Ecto neural progenitor cell (in vitro differentiated cells): Measurements from ENCODE around the gene NCOA7.
"Not testable (repeated sequence)": the region's sequence is repeated elsewhere in the genome, so short reads cannot be mapped to it uniquely, and the experiment has no call there.

ENCODE experiments used
- DNase-seq: peaks from one replicate; pipeline ENCODE4 v3.0.0-alpha.2; 2018; ENCODE audit warnings: low spot score

Gene NCOA7

GRCh38 chr6:125945378-125946141 lies 154.8 kb downstream of the NCOA7 start:
- DNase-seq, result no peak

- no peak for DNase-seq
Measured at GRCh38 chr6:125947615-125948014, 156.9 kb downstream of the NCOA7 start.

- no peak for DNase-seq
Measured at GRCh38 chr6:125948455-125948854, 157.7 kb downstream of the NCOA7 start.

- DNase-seq, result no peak
Measured at GRCh38 chr6:125949069-125949468, 158.3 kb downstream of the NCOA7 start.

- DNase-seq, result no peak
Measured at GRCh38 chr6:125950293-125950692, 159.5 kb downstream of the NCOA7 start.

- DNase-seq, result not testable (repeated sequence)
Measured at GRCh38 chr6:125950716-125951115, 160.0 kb downstream of the NCOA7 start.

- DNase-seq, result no peak
Measured at GRCh38 chr6:125951323-125951722, 160.6 kb downstream of the NCOA7 start.

- peak; percentile 74 for DNase-seq
Measured at GRCh38 chr6:125952764-125953501, 162.2 kb downstream of the NCOA7 start.

GRCh38 chr6:125953502-125953875 lies 162.7 kb downstream of the NCOA7 start:
- DNase-seq, result peak; percentile 64

GRCh38 chr6:125954735-125955339 lies 164.1 kb downstream of the NCOA7 start:
- no peak for DNase-seq

- no peak for DNase-seq
Measured at GRCh38 chr6:125955973-125956372, 165.2 kb downstream of the NCOA7 start.

GRCh38 chr6:125956506-125957390 lies 166.0 kb downstream of the NCOA7 start, which contains the start of gene HINT3:
HINT3 (plus strand) TSS chr6:125956770; CDS start chr6:125956978, 208 bp downstream.
- peak; percentile 99 for DNase-seq

- no peak for DNase-seq
Measured at GRCh38 chr6:125957391-125957693, 166.6 kb downstream of the NCOA7 start.

GRCh38 chr6:125957845-125958244 lies 167.1 kb downstream of the NCOA7 start:
- no peak for DNase-seq

- no peak for DNase-seq
Measured at GRCh38 chr6:125959041-125959440, 168.3 kb downstream of the NCOA7 start.

GRCh38 chr6:125961117-125961516 lies 170.4 kb downstream of the NCOA7 start:
- DNase-seq, result no peak

GRCh38 chr6:125962900-125963497 lies 172.2 kb downstream of the NCOA7 start:
- DNase-seq, result no peak

GRCh38 chr6:125963817-125964216 lies 173.1 kb downstream of the NCOA7 start:
- no peak for DNase-seq

- DNase-seq, result no peak
Measured at GRCh38 chr6:125966569-125966968, 175.8 kb downstream of the NCOA7 start.

GRCh38 chr6:125968493-125968892 lies 177.7 kb downstream of the NCOA7 start:
- DNase-seq, result no peak

GRCh38 chr6:125970760-125971159 lies 180.0 kb downstream of the NCOA7 start:
- DNase-seq, result no peak

GRCh38 chr6:125972478-125972877 lies 181.7 kb downstream of the NCOA7 start:
- not testable (repeated sequence) for DNase-seq
